ENCODE data around the gene SDCCAG8. TPM values are rescaled to one million over a fixed set of nuclear protein-coding genes. Genes with fewer than 3 reads are reported as not detected.
"Not testable (repeated sequence)": the region's sequence is repeated elsewhere in the genome, so short reads cannot be mapped to it uniquely, and the experiment has no call there.

SDCCAG8 gene
- 97.1 TPM for total RNA-seq

GRCh38 chr1:243255791-243256512 is at the start of gene SDCCAG8:
Gene SDCCAG8 (plus strand): TSS chr1:243256041. CDS start chr1:243256174, 133 bp downstream.
- intact Hi-C loops (cut with DNase I) = loop anchor here (5.0 to 10.0 kb wide), 6 partner anchors 51 to 1716 kb away; partner anchors contain the start of genes ADSS2, AKT3 and DESI2
- Histone ChIP-seq H3K4me1 (peaks cover 3 to 22% of the 10 kb centered on the region in 2 donors), H3K9me3 (no peaks in the 10 kb centered on the region), H3K36me3 (no peaks in the 10 kb centered on the region), H3K27me3 (no peaks in the 10 kb centered on the region), H3K27ac (peak within 1 kb of the TSS; percentile 97 to 99), H3K4me3 (peak within 1 kb of the TSS; percentile 84 to 99)
- DNase-seq (ENCODE audit: low spot score in 2 of 2) = peak; percentile 98 to 100
- TF ChIP-seq, protein P1, sequence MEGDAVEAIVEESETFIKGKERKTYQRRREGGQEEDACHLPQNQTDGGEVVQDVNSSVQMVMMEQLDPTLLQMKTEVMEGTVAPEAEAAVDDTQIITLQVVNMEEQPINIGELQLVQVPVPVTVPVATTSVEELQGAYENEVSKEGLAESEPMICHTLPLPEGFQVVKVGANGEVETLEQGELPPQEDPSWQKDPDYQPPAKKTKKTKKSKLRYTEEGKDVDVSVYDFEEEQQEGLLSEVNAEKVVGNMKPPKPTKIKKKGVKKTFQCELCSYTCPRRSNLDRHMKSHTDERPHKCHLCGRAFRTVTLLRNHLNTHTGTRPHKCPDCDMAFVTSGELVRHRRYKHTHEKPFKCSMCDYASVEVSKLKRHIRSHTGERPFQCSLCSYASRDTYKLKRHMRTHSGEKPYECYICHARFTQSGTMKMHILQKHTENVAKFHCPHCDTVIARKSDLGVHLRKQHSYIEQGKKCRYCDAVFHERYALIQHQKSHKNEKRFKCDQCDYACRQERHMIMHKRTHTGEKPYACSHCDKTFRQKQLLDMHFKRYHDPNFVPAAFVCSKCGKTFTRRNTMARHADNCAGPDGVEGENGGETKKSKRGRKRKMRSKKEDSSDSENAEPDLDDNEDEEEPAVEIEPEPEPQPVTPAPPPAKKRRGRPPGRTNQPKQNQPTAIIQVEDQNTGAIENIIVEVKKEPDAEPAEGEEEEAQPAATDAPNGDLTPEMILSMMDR (IDR thresholded peaks at IDR 0.05) = no peak

- intact Hi-C loops (cut with DNase I); H3K27ac ChIP-seq; H3K36me3 ChIP-seq; H3K4me1 ChIP-seq; H3K9me3 ChIP-seq; DNase-seq (ENCODE audit: low spot score in 2 of 2); H3K4me3 ChIP-seq; H3K27me3 ChIP-seq: not testable (repeated sequence)
These were observed 43.9 kb upstream of the SDCCAG8 start for GRCh38 chr1:243211984-243212383.

GRCh38 chr1:243213045-243213787 is 42.6 kb upstream of the SDCCAG8 start:
- Histone ChIP-seq H3K4me1 (peaks cover 0 to 4% of the 10 kb centered on the region in 2 donors), H3K9me3 (no peaks in the 10 kb centered on the region), H3K27me3 (no peaks in the 10 kb centered on the region), H3K36me3 (peaks cover 0 to 6% of the 10 kb centered on the region in 2 donors), H3K4me3 (no peak overlapping the region), H3K27ac (no peak overlapping the region)
- no peak for DNase-seq (ENCODE audit: low spot score in 2 of 2)
- intact Hi-C loops (cut with DNase I) = no loop called here
- TF ChIP-seq, protein P1 (IDR thresholded peaks at IDR 0.05) = no peak

GRCh38 chr1:243215276-243215875 is 40.5 kb upstream of the SDCCAG8 start:
- H3K4me1 ChIP-seq; H3K27me3 ChIP-seq; H3K9me3 ChIP-seq; DNase-seq (ENCODE audit: low spot score in 2 of 2); H3K4me3 ChIP-seq; H3K36me3 ChIP-seq; intact Hi-C loops (cut with DNase I); H3K27ac ChIP-seq: not testable (repeated sequence)

DNA sequence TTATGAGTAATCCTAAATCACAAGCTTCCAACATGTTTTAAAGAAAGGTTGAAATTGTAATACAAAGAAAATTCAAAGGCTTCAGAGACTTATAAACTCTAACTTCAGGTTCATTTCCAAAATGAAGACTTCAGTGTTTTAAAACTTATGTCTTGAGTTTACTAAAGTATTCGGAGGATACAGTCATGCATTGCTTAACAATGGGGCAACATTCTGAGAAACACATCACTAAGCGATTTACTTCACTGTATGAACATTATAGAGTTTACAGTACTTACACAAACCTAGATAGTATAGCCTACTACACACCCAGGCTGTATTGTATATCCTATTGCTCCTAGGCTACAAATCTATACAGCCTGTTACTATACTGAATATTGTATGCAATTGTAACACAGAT is 39.1 kb upstream of the SDCCAG8 start:
- H3K27me3 ChIP-seq = no peaks in the 10 kb centered on the region
- intact Hi-C loops (cut with DNase I) = no loop called here
- H3K4me1 ChIP-seq = peaks cover 0 to 4% of the 10 kb centered on the region in 2 donors
- no peak overlapping the region for H3K4me3 ChIP-seq
- no peaks in the 10 kb centered on the region for H3K9me3 ChIP-seq
- TF ChIP-seq, protein P1 (IDR thresholded peaks at IDR 0.05) = no peak
- H3K27ac ChIP-seq = no peak overlapping the region
- no peak for DNase-seq (ENCODE audit: low spot score in 2 of 2)
- H3K36me3 ChIP-seq = peaks cover 9 to 14% of the 10 kb centered on the region in 2 donors

DNA sequence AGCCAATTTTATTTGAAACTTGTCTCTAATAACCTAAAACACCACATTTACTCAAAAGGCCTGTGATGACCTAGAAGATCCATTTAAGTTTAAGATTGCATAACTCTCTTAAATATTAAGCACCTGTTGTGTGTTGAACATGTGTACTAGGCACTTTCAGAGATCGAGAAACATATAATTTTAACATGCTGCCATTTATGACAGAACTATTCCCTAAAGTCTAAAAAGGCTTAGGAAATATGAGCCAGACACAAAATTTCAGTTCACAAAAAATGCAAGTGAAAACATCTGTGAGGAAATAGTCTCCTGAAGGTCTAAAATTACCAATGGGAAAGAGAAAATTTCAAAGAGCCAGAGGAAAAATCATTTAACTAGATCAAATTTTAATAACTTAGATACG is 38.5 kb upstream of the SDCCAG8 start:
- no peaks in the 10 kb centered on the region for H3K9me3 ChIP-seq
- H3K4me1 ChIP-seq = peaks cover 0 to 4% of the 10 kb centered on the region in 2 donors
- no peak overlapping the region for H3K27ac ChIP-seq
- TF ChIP-seq, protein P1 (IDR thresholded peaks at IDR 0.05) = no peak
- no peaks in the 10 kb centered on the region for H3K27me3 ChIP-seq
- DNase-seq (ENCODE audit: low spot score in 2 of 2) = no peak
- intact Hi-C loops (cut with DNase I) = no loop called here
- H3K4me3 ChIP-seq = no peak overlapping the region
- peaks cover 11 to 16% of the 10 kb centered on the region in 2 donors for H3K36me3 ChIP-seq
